HEK293T (cell line): ENCODE results near the gene ESRP2.

ENCODE experiments used
- CTCF ChIA-PET: fragments of 350-600 bp; formaldehyde crosslinking; extraction: SDS; loops from one replicate; lab custom pipeline; 2021; ENCODE audit warnings: antibody characterized with exemption, inconsistent platforms; lab: Yijun Ruan, JAX
- POLR2A ChIA-PET: fragments of 350-600 bp; formaldehyde crosslinking; extraction: SDS; loops from one replicate; lab custom pipeline; 2020; ENCODE audit warnings: antibody characterized with exemption, inconsistent platforms; lab: Yijun Ruan, JAX
- DNase-seq: peaks from one replicate; pipeline ENCODE4 v3.0.0; 2012; ENCODE audit warnings: mixed read lengths; ENCODE audit errors: extremely low spot score
- ARNT ChIP-seq: fragments of 450-650 bp; IDR thresholded peaks from 2 replicates; pipeline ENCODE4 v1.6.1; 2017; ENCODE audit warnings: mild to moderate bottlenecking
- BHLHE40 ChIP-seq: fragments of 450-650 bp; IDR thresholded peaks from 2 replicates; pipeline ENCODE4 v1.6.1; 2016; ENCODE audit warnings: mild to moderate bottlenecking, moderate library complexity, borderline replicate concordance
- CTBP1 ChIP-seq: fragments of 450-650 bp; IDR thresholded peaks from 2 replicates; pipeline ENCODE4 v1.6.1; 2016; ENCODE audit warnings: borderline replicate concordance
- ELF4 ChIP-seq: fragments of 450-650 bp; IDR thresholded peaks from 2 replicates; pipeline ENCODE4 v1.6.1; 2017; ENCODE audit warnings: antibody characterized with exemption
- FOXA1 ChIP-seq: fragments of 450-650 bp; IDR thresholded peaks from 2 replicates; pipeline ENCODE4 v1.6.1; 2016; ENCODE audit warnings: mild to moderate bottlenecking
- FOXK2 ChIP-seq: fragments of 450-650 bp; IDR thresholded peaks from 2 replicates; pipeline ENCODE4 v1.6.1; 2016; ENCODE audit warnings: mild to moderate bottlenecking
- FOXM1 ChIP-seq: fragments of 450-650 bp; IDR thresholded peaks from 2 replicates; pipeline ENCODE4 v1.6.1; 2017; ENCODE audit warnings: mild to moderate bottlenecking, borderline replicate concordance
- HDGF ChIP-seq: fragments of 450-650 bp; IDR thresholded peaks from 2 replicates; pipeline ENCODE4 v1.6.1; 2017; ENCODE audit warnings: antibody characterized with exemption, borderline replicate concordance
- L3MBTL2 ChIP-seq: fragments of 450-650 bp; conservative IDR thresholded peaks from 2 replicates; pipeline ENCODE4 v1.6.1; 2016; ENCODE audit warnings: mild to moderate bottlenecking
- LEF1 ChIP-seq: fragments of 450-650 bp; IDR thresholded peaks from 2 replicates; pipeline ENCODE4 v1.6.1; 2017; ENCODE audit warnings: mild to moderate bottlenecking, borderline replicate concordance
- NFRKB ChIP-seq: fragments of 450-650 bp; IDR thresholded peaks from 2 replicates; pipeline ENCODE4 v1.6.1; 2016; ENCODE audit warnings: mild to moderate bottlenecking, moderate library complexity
- PKNOX1 ChIP-seq: fragments of 450-650 bp; IDR thresholded peaks from 2 replicates; pipeline ENCODE4 v1.6.1; 2016
- SP1 ChIP-seq: fragments of 450-650 bp; IDR thresholded peaks from 2 replicates; pipeline ENCODE4 v1.6.1; 2017
- SUZ12 ChIP-seq: fragments of 450-650 bp; IDR thresholded peaks from 2 replicates; pipeline ENCODE4 v1.6.1; 2016; ENCODE audit warnings: mild to moderate bottlenecking
- TARDBP ChIP-seq: fragments of 450-650 bp; IDR thresholded peaks from 2 replicates; pipeline ENCODE4 v1.6.1; 2016
- ZNF384 ChIP-seq: fragments of 450-650 bp; IDR thresholded peaks from 2 replicates; pipeline ENCODE4 v1.6.1; 2016

The ESRP2 gene

DNA sequence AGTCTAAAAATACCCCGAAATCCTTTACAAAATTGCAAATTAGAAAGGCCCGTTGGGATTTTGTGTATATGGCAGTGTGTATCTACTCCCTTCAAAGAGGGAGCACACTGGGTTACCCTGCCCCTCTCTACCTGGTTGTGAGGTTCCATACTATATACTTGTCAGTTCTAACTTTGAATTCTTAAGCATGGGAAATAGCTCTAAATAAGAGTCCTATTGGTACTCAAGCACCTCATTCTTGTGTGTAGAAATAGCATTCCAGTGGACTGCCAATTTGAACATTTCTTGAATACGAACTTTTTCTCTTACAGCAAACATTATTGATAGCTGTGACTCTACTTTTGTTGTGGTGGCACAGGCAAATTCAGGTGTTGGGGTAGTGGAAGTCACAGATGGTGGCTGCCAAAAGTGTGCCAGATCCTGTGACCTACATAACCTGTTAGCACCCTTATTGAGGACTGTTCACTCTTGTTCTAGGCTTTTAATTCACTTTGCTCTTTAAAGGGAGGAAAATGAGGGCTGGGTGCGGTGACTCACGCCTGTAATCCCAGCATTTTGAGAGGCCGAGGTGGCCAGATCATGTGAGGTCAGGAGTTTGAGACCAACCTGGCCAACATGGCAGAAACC lies 16.1 kb downstream of the ESRP2 start:
- ChIA-PET POLR2A (interaction anchor here (1.5 kb wide), 1 partner anchor 135 kb away, joined by 4 read pairs; no protein-coding TSS in a partner anchor), CTCF (interaction anchor here (0.7 kb wide), 1 partner anchor 126 kb away, joined by 3 read pairs; no protein-coding TSS in a partner anchor)
- no peak for DNase-seq
- TF ChIP-seq L3MBTL2 = no peak
- TF ChIP-seq FOXM1 = no peak
- TF ChIP-seq ARNT = no peak
- no peak for TF ChIP-seq SP1

DNA sequence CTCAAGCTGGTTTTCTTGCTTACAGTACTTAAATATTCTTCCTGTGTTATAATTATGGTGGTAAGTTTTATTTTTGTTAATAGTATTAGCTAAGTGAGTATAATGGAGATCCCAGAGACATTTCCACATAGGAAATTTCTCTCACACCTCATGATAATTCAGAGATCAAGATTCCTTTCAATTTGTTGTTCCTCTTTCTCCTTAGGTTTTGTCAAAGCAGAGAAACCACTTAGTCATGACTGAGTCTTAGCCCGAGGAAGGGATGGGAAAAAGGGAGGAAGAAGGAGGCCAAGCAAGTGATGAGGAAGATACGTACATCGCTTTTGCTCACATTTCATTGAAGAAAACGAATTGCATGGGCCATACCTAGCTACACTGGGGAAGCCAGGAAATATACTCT lies 18.4 kb downstream of the ESRP2 start:
- no peak for DNase-seq
- CTCF ChIA-PET = interaction anchor here (0.6 kb wide), 1 partner anchor 11 kb away, joined by 3 read pairs; no protein-coding TSS in a partner anchor
- TF ChIP-seq SP1 (no peak), FOXM1 (no peak), FOXK2 (no peak)
- POLR2A ChIA-PET = interaction anchor here (0.6 to 0.7 kb wide), 2 partner anchors 18 to 20 kb away, joined by 3 read pairs; no protein-coding TSS in a partner anchor

DNA sequence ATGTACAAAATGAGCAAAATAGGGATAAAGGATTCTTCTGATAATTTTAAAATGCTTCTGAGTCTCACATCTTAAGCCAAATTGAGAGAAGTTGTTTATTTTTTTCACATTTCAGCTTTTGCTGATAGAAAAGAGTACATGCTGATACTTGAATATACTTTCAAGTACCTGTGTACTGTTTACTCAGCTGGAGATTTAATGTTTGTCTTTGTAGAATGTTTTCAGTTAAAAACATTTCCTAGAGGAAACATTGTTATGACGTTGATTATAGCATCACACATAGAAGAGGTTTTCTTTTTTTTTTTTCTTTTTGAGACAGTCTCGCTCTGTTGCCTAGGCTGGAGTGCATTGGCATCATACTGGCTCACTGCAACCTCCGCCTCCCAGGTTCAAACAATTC lies 19.7 kb downstream of the ESRP2 start:
- ChIA-PET POLR2A (no interaction called here), CTCF (no interaction called here)
- DNase-seq = no peak
- TF ChIP-seq SUZ12 = no peak
- no peak for TF ChIP-seq HDGF
- no peak for TF ChIP-seq FOXK2
- TF ChIP-seq ZNF384 = no peak
- no peak for TF ChIP-seq ARNT
- no peak for TF ChIP-seq ELF4
- TF ChIP-seq FOXM1 = no peak
- no peak for TF ChIP-seq FOXA1
- no peak for TF ChIP-seq L3MBTL2
- no peak for TF ChIP-seq TARDBP
- no peak for TF ChIP-seq CTBP1
- no peak for TF ChIP-seq SP1
- no peak for TF ChIP-seq BHLHE40
- TF ChIP-seq NFRKB = no peak

DNA sequence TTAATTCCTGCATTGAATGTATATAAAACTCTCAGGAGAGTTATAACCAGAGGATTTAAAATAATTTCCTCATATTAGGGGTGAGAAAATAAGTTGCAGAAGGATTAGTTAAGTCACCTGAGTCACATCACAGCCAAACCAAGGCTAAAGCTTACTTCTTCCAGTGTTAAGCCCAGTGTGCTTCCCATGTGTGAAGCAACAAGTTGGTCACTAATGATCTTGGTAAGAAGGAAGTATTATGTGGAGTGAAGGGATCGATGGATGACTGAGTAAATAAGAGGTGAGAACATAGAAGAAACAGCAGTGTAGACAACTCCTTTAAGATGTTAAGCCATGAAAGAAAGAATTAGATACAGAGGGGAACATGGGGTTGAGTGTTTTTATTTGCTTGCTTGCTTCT lies 20.6 kb downstream of the ESRP2 start:
- ChIA-PET POLR2A (no interaction called here), CTCF (interaction anchor here (0.7 kb wide), 1 partner anchor 148 kb away, joined by 3 read pairs; no protein-coding TSS in a partner anchor)
- no peak for DNase-seq
- TF ChIP-seq SUZ12 (no peak), LEF1 (no peak), FOXM1 (no peak), NFRKB (no peak), ZNF384 (no peak), BHLHE40 (no peak), SP1 (no peak), FOXK2 (no peak), TARDBP (no peak), HDGF (no peak), ARNT (no peak), L3MBTL2 (no peak), PKNOX1 (no peak), CTBP1 (no peak), FOXA1 (no peak), ELF4 (no peak)

- DNase-seq = no peak
- CTCF ChIA-PET = no interaction called here
- POLR2A ChIA-PET = no interaction called here
- no peak for TF ChIP-seq NFRKB
- no peak for TF ChIP-seq HDGF
- TF ChIP-seq FOXA1 = no peak
- TF ChIP-seq BHLHE40 = no peak
- TF ChIP-seq FOXM1 = no peak
- no peak for TF ChIP-seq CTBP1
- TF ChIP-seq PKNOX1 = no peak
- TF ChIP-seq LEF1 = no peak
- TF ChIP-seq L3MBTL2 = no peak
- TF ChIP-seq SUZ12 = no peak
- no peak for TF ChIP-seq ELF4
- no peak for TF ChIP-seq ARNT
- no peak for TF ChIP-seq TARDBP
- no peak for TF ChIP-seq SP1
Measured at GRCh38 chr16:68214726-68215125, 21.2 kb downstream of the ESRP2 start.

GRCh38 chr16:68206245-68206644 lies 29.7 kb downstream of the ESRP2 start:
- CTCF ChIA-PET = no interaction called here
- POLR2A ChIA-PET = interaction anchor here (0.7 kb wide), 1 partner anchor 31 kb away, joined by 3 read pairs; no protein-coding TSS in a partner anchor
- DNase-seq = no peak
- no peak for TF ChIP-seq PKNOX1
- no peak for TF ChIP-seq SP1
- no peak for TF ChIP-seq CTBP1
- no peak for TF ChIP-seq ZNF384
- no peak for TF ChIP-seq NFRKB
